WERI-Rb-1 (cell line): ENCODE measurements around the gene NFAM1.

ENCODE experiments used
- DNase-seq: peaks from one replicate; pipeline ENCODE4 v3.0.0-alpha.2; 2020
- H3K27ac ChIP-seq: fragments of 250-450 bp; sonication (Bioruptor Pico); 2 replicates; pipeline ENCODE4 v1.5.1; 2020; ENCODE audit warnings: mild to moderate bottlenecking, moderate library complexity
- H3K27me3 ChIP-seq: fragments of 250-450 bp; sonication (Bioruptor Pico); 2 replicates; pipeline ENCODE4 v1.5.1; 2021; ENCODE audit warnings: mild to moderate bottlenecking, low read depth, moderate library complexity; ENCODE audit not compliant: insufficient read depth, severe bottlenecking
- H3K36me3 ChIP-seq: fragments of 250-450 bp; sonication (Bioruptor Pico); 2 replicates; pipeline ENCODE4 v1.5.1; 2020; ENCODE audit warnings: mild to moderate bottlenecking, moderate library complexity
- H3K4me3 ChIP-seq: 2 replicates; pipeline ENCODE4 v1.5.1; 2011; ENCODE audit warnings: low read depth, mild to moderate bottlenecking, control low read depth, low read length
- H3K9me3 ChIP-seq: fragments of 250-450 bp; sonication (Bioruptor Pico); 2 replicates; pipeline ENCODE4 v1.5.1; 2021; ENCODE audit warnings: mild to moderate bottlenecking, moderate library complexity; ENCODE audit not compliant: severe bottlenecking
- TF ChIP-seq, protein P1 (sequence below): IDR thresholded peaks from 2 replicates; pipeline ENCODE4 v1.5.1; 2011; ENCODE audit warnings: low read depth, mild to moderate bottlenecking, control low read depth, inconsistent platforms, low read length

The NFAM1 gene

DNA sequence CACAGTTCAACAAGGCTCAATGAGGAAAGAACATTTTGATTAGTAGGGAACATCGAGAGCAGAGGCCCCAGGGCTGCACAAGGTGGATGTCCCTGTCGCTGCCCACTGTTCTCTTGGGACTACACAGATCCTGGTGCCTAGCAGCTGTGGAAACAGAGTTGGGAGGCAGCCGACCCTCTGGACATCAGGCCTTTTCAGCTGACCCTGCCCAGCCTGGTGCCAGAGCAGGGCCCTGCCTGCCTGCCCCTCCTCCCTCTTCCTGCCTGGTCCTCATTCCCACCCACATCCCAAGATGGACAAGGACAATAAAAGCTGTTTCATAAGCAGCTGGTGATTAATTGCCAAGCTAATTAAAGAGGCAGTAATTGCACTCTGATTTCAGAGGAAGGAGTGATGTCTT lies 60.7 kb downstream of the NFAM1 start:
- Histone ChIP-seq H3K27me3 (no peaks in the 10 kb centered on the region), H3K9me3 (no peaks in the 10 kb centered on the region), H3K4me3 (0 out of 2 replicates have a peak overlapping the region, but pooled peaks have one; percentile 1), H3K27ac (peak overlapping the region; percentile 74), H3K36me3 (peaks cover 5% of the 10 kb centered on the region)
- TF ChIP-seq, protein P1, sequence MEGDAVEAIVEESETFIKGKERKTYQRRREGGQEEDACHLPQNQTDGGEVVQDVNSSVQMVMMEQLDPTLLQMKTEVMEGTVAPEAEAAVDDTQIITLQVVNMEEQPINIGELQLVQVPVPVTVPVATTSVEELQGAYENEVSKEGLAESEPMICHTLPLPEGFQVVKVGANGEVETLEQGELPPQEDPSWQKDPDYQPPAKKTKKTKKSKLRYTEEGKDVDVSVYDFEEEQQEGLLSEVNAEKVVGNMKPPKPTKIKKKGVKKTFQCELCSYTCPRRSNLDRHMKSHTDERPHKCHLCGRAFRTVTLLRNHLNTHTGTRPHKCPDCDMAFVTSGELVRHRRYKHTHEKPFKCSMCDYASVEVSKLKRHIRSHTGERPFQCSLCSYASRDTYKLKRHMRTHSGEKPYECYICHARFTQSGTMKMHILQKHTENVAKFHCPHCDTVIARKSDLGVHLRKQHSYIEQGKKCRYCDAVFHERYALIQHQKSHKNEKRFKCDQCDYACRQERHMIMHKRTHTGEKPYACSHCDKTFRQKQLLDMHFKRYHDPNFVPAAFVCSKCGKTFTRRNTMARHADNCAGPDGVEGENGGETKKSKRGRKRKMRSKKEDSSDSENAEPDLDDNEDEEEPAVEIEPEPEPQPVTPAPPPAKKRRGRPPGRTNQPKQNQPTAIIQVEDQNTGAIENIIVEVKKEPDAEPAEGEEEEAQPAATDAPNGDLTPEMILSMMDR, result no peak
- peak; percentile 72 for DNase-seq

DNA sequence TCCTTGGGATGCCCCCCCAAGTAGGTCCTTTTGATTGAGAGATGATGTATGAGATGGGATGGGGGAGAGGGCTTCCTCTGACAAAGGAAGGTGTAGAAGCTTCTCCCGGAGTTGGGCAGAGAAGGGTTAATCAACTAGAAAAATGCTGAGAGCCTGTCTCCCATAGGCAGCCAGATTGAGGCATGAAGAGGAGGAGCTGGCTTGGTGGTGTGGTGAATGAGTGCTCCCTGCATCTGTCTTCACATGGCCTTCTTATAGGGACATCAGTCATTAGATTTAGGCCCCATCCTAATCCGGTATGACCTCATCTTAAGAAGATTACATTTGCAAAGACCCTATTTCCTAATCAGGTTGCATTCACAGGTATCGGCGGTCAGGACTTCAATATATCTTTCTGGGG lies 61.1 kb downstream of the NFAM1 start:
- H3K4me3 ChIP-seq, result peak overlapping the region; percentile 16
- TF ChIP-seq, protein P1, result no peak
- peaks cover 5% of the 10 kb centered on the region for H3K36me3 ChIP-seq
- peak; percentile 89 for DNase-seq
- no peaks in the 10 kb centered on the region for H3K9me3 ChIP-seq
- H3K27me3 ChIP-seq, result no peaks in the 10 kb centered on the region
- H3K27ac ChIP-seq, result peak overlapping the region; percentile 74

DNA sequence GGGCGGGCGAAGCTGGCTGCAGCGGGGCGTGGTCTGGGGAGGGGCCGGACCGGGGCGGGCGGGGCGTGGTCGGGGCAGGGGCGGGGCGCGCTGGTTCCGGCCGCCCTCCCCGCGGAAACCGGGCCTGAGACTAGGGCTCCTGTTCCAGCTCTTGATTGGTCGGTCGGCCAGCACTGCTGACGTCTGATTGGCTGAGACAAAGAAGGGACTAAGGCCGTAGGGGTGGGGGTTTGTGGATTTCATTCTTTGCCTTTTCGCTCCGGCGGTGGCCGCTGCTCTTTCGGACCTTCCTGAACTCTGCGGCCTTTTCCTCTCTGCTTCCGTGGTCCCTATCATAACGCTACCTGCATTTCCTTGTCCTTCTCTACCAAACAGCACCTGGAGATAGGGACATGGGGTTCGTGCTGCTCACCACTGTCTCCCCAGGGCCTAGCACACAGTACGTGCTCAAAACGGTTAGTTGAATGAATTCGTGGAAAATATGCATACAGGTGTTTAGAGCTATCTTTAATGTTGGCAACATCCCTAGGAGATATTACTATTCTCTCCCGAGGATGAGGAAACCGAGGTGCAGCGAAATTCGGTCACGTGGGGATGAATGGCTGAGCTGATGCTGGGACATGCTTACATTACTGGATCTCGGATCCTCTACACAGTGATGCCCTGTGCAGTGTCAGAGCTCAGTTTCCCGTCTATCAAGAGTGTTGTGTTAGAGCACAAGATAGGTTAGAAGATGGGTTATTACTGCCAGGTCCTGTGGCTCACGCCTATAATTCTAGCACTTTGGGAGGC lies 62.8 kb downstream of the NFAM1 start:
- Histone ChIP-seq H3K27ac (peak overlapping the region; percentile 82), H3K36me3 (peaks cover 5% of the 10 kb centered on the region), H3K27me3 (no peaks in the 10 kb centered on the region), H3K9me3 (no peaks in the 10 kb centered on the region), H3K4me3 (peak overlapping the region; percentile 86)
- DNase-seq, result peak; percentile 96
- TF ChIP-seq, protein P1, result no peak

DNA sequence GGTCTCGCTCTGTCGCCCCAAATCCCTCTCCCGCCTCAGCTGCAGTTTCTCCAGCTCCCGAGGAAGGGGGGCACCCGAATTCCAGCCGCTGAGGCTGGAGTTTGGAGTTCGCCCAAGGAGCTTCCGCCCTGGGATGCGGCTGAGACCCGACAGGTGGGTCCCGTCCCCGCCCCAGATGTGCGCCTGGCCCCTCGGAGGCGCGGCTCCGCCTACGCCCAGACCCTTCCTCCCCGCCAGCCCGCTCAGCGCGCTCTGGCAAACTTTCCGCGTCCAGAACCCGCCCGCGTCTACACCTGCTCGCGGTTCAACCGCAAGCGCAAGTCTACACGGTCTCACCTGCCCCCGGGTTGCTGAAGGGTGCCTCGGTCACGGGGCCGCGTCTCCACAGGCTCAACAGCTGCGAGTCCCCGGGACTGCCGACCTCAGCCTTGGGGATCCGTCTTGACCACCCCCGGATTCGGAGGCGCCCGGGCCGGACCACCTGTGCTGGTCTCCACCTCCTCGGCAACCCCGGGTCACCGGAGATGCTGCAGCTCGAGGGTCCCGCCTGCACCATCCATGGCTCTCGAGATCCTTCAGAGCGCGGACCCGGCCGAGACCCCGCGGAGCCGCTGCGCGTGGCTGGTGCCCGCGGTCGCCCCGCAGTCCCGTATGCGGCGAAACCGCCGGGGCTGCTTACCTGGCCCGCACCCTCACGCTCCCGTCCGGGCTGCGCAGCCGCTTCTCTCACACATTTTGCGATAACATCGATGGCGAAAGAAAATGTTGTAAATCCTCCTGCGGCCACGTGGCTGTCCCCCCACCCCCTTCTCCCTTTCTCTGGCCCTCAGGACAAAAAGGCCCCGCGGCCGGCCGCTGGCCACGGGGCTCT lies 63.6 kb downstream of the NFAM1 start:
- Histone ChIP-seq H3K9me3 (no peaks in the 10 kb centered on the region), H3K27ac (peak overlapping the region; percentile 76), H3K4me3 (peak overlapping the region; percentile 86), H3K27me3 (no peaks in the 10 kb centered on the region), H3K36me3 (peaks cover 5% of the 10 kb centered on the region)
- DNase-seq, result no peak
- TF ChIP-seq, protein P1, result no peak

DNA sequence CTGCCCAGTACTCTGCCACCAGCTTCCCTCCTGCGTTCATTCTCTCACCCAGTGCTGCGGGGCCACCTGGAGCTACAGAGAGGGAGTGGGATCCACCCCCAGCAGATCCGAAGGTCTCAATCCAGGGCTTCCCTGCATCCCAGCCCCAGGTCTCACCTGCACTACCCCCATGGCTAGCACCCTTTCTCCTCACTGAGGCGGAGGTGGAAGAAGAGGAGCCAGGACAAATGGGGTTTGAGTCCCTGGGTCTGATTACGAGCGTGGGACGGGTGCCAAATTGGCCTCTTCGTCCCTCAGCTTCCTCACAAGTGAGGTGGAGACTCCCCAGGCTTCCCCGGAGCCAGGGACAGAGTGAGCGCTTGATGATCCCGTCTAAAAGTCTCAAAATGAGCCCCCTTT lies 64.2 kb downstream of the NFAM1 start:
- TF ChIP-seq, protein P1, result no peak
- Histone ChIP-seq H3K27ac (peak overlapping the region; percentile 76; the same call in 1 of the 2 replicates), H3K36me3 (peaks cover 5% of the 10 kb centered on the region), H3K9me3 (no peaks in the 10 kb centered on the region), H3K4me3 (peak overlapping the region; percentile 86), H3K27me3 (no peaks in the 10 kb centered on the region)
- DNase-seq, result no peak
